Measurements from ENCODE around the gene CCDC54. TPM values are rescaled to one million over a fixed set of nuclear protein-coding genes. Genes with fewer than 3 reads are reported as not detected.

Gene CCDC54
- total RNA-seq (2022; extraction: Qiagen RNA extraction), result not detected in 5 replicates

DNA sequence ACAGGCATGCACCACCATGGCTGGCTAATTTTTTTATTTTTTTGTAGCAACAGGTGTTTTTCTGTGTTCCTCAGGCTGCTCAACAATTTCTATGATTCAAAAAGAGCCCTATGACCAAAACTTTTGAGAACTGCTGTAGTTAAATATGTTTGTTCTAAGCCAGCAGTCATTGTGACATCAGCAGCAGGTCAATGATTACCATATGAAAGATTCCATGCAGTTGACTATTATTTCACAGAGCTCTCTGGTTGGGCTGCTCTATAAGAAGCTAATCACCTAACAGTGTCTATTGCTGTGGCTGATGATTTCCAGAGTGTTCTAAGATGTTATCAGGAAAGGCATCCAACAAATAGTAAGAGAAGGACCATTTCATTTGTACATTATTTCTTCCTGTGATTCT lies at the start of gene CCDC54:
TSS of gene CCDC54 (plus strand) at position 289 of the 400 bp plus-strand sequence. CDS start 149 bp downstream, outside the sequence.

Other genes starting within 250 kb of the CCDC54 start
- 12.5 to 18.8 TPM (median 17.8 TPM) in 5 replicates for gene BBX, start 145.5 kb downstream of the CCDC54 start, total RNA-seq (2022; extraction: Qiagen RNA extraction)